Activated T-cell treated with anti-CD3 and anti-CD28 coated beads, Interleukin-2, amount 50 U/mL, for 4 hours (primary cell): ENCODE results near the gene LAMP1. TPM values are rescaled to one million over a fixed set of nuclear protein-coding genes. Genes with fewer than 3 reads are reported as not detected.
A peak's percentile ranks its signal among the peaks of the same experiment; 100 is the strongest.

Experiments used
- ATAC-seq, 2 donors: fragments of 200-7000 bp; cut with Tn5 transposase; one replicate each; pipeline ENCODE4 v1.10.0; 2021
- DNase-seq: peaks from one replicate; pipeline ENCODE4 v3.0.0-alpha.2; 2020
- H3K27me3 Mint-ChIP-seq: one replicate; pipeline ENCODE4 v1.8.0; 2021; ENCODE audit warnings: low read depth, mixed read lengths
- H3K36me3 Mint-ChIP-seq: one replicate; pipeline ENCODE4 v1.8.0; 2022; ENCODE audit warnings: mixed read lengths; ENCODE audit not compliant: insufficient read depth
- H3K4me1 Mint-ChIP-seq: one replicate; pipeline ENCODE4 v1.8.0; 2021; ENCODE audit warnings: low read depth, mixed read lengths
- H3K4me3 Mint-ChIP-seq: one replicate; pipeline ENCODE4 v1.8.0; 2021; ENCODE audit warnings: mild to moderate bottlenecking, moderate library complexity, mixed read lengths
- H3K9me3 Mint-ChIP-seq: one replicate; pipeline ENCODE4 v1.8.0; 2021; ENCODE audit warnings: mixed read lengths
- total RNA-seq, 3 donors: library from RNA; stranded (reverse); gene quantifications; one replicate each; pipeline ENCODE4 v1.2.1, GENCODE V29; 2021

The LAMP1 gene
- total RNA-seq, 3 donors from 2014 or later, result 81.8 to 101 (median 88.4) TPM

- Mint-ChIP-seq H3K36me3 (no peaks in the 10 kb centered on the region), H3K27me3 (peaks cover 17% of the 10 kb centered on the region), H3K4me1 (no peaks in the 10 kb centered on the region), H3K4me3 (no peak overlapping the region), H3K9me3 (no peaks in the 10 kb centered on the region)
- DNase-seq (no peak), ATAC-seq (no peak)
These were observed 13.1 kb upstream of the LAMP1 start for GRCh38 chr13:113283904-113284303.

GRCh38 chr13:113288880-113289279 lies 8.2 kb upstream of the LAMP1 start:
- peaks cover 11% of the 10 kb centered on the region for H3K4me1 Mint-ChIP-seq
- peaks cover 51% of the 10 kb centered on the region for H3K27me3 Mint-ChIP-seq
- no peaks in the 10 kb centered on the region for H3K9me3 Mint-ChIP-seq
- ATAC-seq (no peak), DNase-seq (no peak)
- H3K36me3 Mint-ChIP-seq, result no peaks in the 10 kb centered on the region
- no peak overlapping the region for H3K4me3 Mint-ChIP-seq

- Mint-ChIP-seq H3K4me1 (peaks cover 14% of the 10 kb centered on the region), H3K36me3 (no peaks in the 10 kb centered on the region), H3K4me3 (no peak overlapping the region), H3K27me3 (peaks cover 54% of the 10 kb centered on the region), H3K9me3 (no peaks in the 10 kb centered on the region)
- DNase-seq (no peak), ATAC-seq (no peak)
These were observed 5.9 kb upstream of the LAMP1 start for GRCh38 chr13:113291129-113291528.

GRCh38 chr13:113292021-113292862 lies 4.8 kb upstream of the LAMP1 start:
- peak in 1 of 2 donors; percentile 17 for ATAC-seq
- H3K36me3 Mint-ChIP-seq, result no peaks in the 10 kb centered on the region
- H3K27me3 Mint-ChIP-seq, result peaks cover 54% of the 10 kb centered on the region
- H3K4me1 Mint-ChIP-seq, result peaks cover 19% of the 10 kb centered on the region
- no peaks in the 10 kb centered on the region for H3K9me3 Mint-ChIP-seq
- peak; percentile 15 for DNase-seq
- peak overlapping the region; percentile 63 for H3K4me3 Mint-ChIP-seq

- Mint-ChIP-seq H3K27me3 (peaks cover 47% of the 10 kb centered on the region), H3K9me3 (no peaks in the 10 kb centered on the region), H3K4me1 (peaks cover 30% of the 10 kb centered on the region), H3K4me3 (no peak overlapping the region), H3K36me3 (no peaks in the 10 kb centered on the region)
- ATAC-seq (no peak), DNase-seq (no peak)
These were observed 3.4 kb upstream of the LAMP1 start for GRCh38 chr13:113293686-113294085.

GRCh38 chr13:113295776-113296175 lies 1.3 kb upstream of the LAMP1 start:
- Mint-ChIP-seq H3K4me1 (peaks cover 35% of the 10 kb centered on the region), H3K27me3 (peaks cover 29% of the 10 kb centered on the region), H3K36me3 (no peaks in the 10 kb centered on the region), H3K9me3 (no peaks in the 10 kb centered on the region), H3K4me3 (peak overlapping the region; percentile 46)
- DNase-seq (no peak), ATAC-seq (no peak)

GRCh38 chr13:113297370-113298042 lies 467 bp downstream of the LAMP1 start:
- H3K9me3 Mint-ChIP-seq, result no peaks in the 10 kb centered on the region
- peak overlapping the region; percentile 96 for H3K4me3 Mint-ChIP-seq
- H3K36me3 Mint-ChIP-seq, result no peaks in the 10 kb centered on the region
- DNase-seq (peak; percentile 30), ATAC-seq (peak; percentile 62 to 69)
- peaks cover 12% of the 10 kb centered on the region for H3K27me3 Mint-ChIP-seq
- H3K4me1 Mint-ChIP-seq, result peaks cover 31% of the 10 kb centered on the region

- H3K9me3 Mint-ChIP-seq, result no peaks in the 10 kb centered on the region
- peaks cover 9% of the 10 kb centered on the region for H3K27me3 Mint-ChIP-seq
- ATAC-seq (no peak), DNase-seq (no peak)
- H3K4me3 Mint-ChIP-seq, result peak overlapping the region; percentile 96
- H3K4me1 Mint-ChIP-seq, result peaks cover 34% of the 10 kb centered on the region
- peaks cover 1% of the 10 kb centered on the region for H3K36me3 Mint-ChIP-seq
These were observed 1.3 kb downstream of the LAMP1 start for GRCh38 chr13:113298043-113298945.

GRCh38 chr13:113299951-113300350 lies 2.9 kb downstream of the LAMP1 start:
- Mint-ChIP-seq H3K4me1 (peaks cover 44% of the 10 kb centered on the region), H3K4me3 (no peak overlapping the region), H3K36me3 (peaks cover 1% of the 10 kb centered on the region), H3K9me3 (no peaks in the 10 kb centered on the region), H3K27me3 (peaks cover 2% of the 10 kb centered on the region)
- no peak for DNase-seq
- ATAC-seq, result no peak

- Mint-ChIP-seq H3K4me1 (peaks cover 39% of the 10 kb centered on the region), H3K27me3 (no peaks in the 10 kb centered on the region), H3K36me3 (peaks cover 5% of the 10 kb centered on the region), H3K4me3 (no peak overlapping the region), H3K9me3 (no peaks in the 10 kb centered on the region)
- ATAC-seq (no peak), DNase-seq (no peak)
These were observed 5.9 kb downstream of the LAMP1 start for GRCh38 chr13:113302986-113303385.

GRCh38 chr13:113304121-113304520 lies 7.1 kb downstream of the LAMP1 start:
- no peak for ATAC-seq
- Mint-ChIP-seq H3K27me3 (no peaks in the 10 kb centered on the region), H3K4me3 (no peak overlapping the region), H3K4me1 (peaks cover 30% of the 10 kb centered on the region), H3K9me3 (no peaks in the 10 kb centered on the region), H3K36me3 (peaks cover 5% of the 10 kb centered on the region)
- no peak for DNase-seq

GRCh38 chr13:113305208-113305607 lies 8.2 kb downstream of the LAMP1 start:
- no peaks in the 10 kb centered on the region for H3K9me3 Mint-ChIP-seq
- peaks cover 30% of the 10 kb centered on the region for H3K4me1 Mint-ChIP-seq
- no peaks in the 10 kb centered on the region for H3K27me3 Mint-ChIP-seq
- ATAC-seq (no peak), DNase-seq (no peak)
- H3K4me3 Mint-ChIP-seq, result no peak overlapping the region
- peaks cover 9% of the 10 kb centered on the region for H3K36me3 Mint-ChIP-seq

GRCh38 chr13:113307491-113307890 lies 10.5 kb downstream of the LAMP1 start:
- Mint-ChIP-seq H3K4me1 (peaks cover 23% of the 10 kb centered on the region), H3K4me3 (no peak overlapping the region), H3K27me3 (no peaks in the 10 kb centered on the region), H3K9me3 (no peaks in the 10 kb centered on the region), H3K36me3 (peaks cover 22% of the 10 kb centered on the region)
- no peak for ATAC-seq
- DNase-seq, result no peak

- H3K27me3 Mint-ChIP-seq, result no peaks in the 10 kb centered on the region
- no peak for DNase-seq
- no peaks in the 10 kb centered on the region for H3K9me3 Mint-ChIP-seq
- ATAC-seq, result no peak
- peaks cover 12% of the 10 kb centered on the region for H3K4me1 Mint-ChIP-seq
- peaks cover 23% of the 10 kb centered on the region for H3K36me3 Mint-ChIP-seq
- no peak overlapping the region for H3K4me3 Mint-ChIP-seq
These were observed 12.4 kb downstream of the LAMP1 start for GRCh38 chr13:113309473-113309872.
